ENCODE data around the gene PRSS2. TPM values are rescaled to one million over a fixed set of nuclear protein-coding genes. Genes with fewer than 3 reads are reported as not detected.
"Not testable (repeated sequence)": the region's sequence is repeated elsewhere in the genome, so short reads cannot be mapped to it uniquely, and the experiment has no call there.

PRSS2 gene
- total and polyA plus RNA-seq, 5 donors = 0.16 to 4.0 TPM; not detected in 3

GRCh38 chr7:142775351-142776115 is 4.8 kb downstream of the PRSS2 start:
- H3K27me3 ChIP-seq (ENCODE audit: control insufficient read depth, insufficient read depth); H3K9me3 ChIP-seq (ENCODE audit: control insufficient read depth, low read length); H3K27ac ChIP-seq (ENCODE audit: low read length); H3K4me1 ChIP-seq (ENCODE audit: control insufficient read depth, insufficient read depth, low read length); intact Hi-C loops (cut with DNase I); DNase-seq; H3K4me3 ChIP-seq (ENCODE audit: low read length); ATAC-seq: not testable (repeated sequence)
- WGBS = 81% methylated on average over 6 of the region's 6 CpGs

- 72% methylated on average over 9 of the region's 9 CpGs for WGBS
- ATAC-seq = peak; percentile 53 to 86
- Histone ChIP-seq H3K4me3 (ENCODE audit: low read length) (no peak overlapping the region), H3K9me3 (ENCODE audit: control insufficient read depth, low read length) (no peaks in the 10 kb centered on the region), H3K27ac (ENCODE audit: low read length) (no peak overlapping the region), H3K27me3 (ENCODE audit: control insufficient read depth, insufficient read depth) (no peaks in the 10 kb centered on the region), H3K4me1 (ENCODE audit: control insufficient read depth, insufficient read depth, low read length) (no peaks in the 10 kb centered on the region)
- no peak for DNase-seq
- intact Hi-C loops (cut with DNase I) = no loop called here
Measured at GRCh38 chr7:142776206-142776844, 5.6 kb downstream of the PRSS2 start.

- WGBS = 87% methylated on average over 2 of the region's 2 CpGs
- H3K27me3 ChIP-seq (ENCODE audit: control insufficient read depth, insufficient read depth); H3K27ac ChIP-seq (ENCODE audit: low read length); DNase-seq; H3K4me1 ChIP-seq (ENCODE audit: control insufficient read depth, insufficient read depth, low read length); H3K4me3 ChIP-seq (ENCODE audit: low read length); ATAC-seq; intact Hi-C loops (cut with DNase I); H3K9me3 ChIP-seq (ENCODE audit: control insufficient read depth, low read length): not testable (repeated sequence)
Measured at GRCh38 chr7:142776845-142777225, 6.1 kb downstream of the PRSS2 start.

- Histone ChIP-seq H3K27me3 (ENCODE audit: control insufficient read depth, insufficient read depth) (no peaks in the 10 kb centered on the region), H3K9me3 (ENCODE audit: control insufficient read depth, low read length) (no peaks in the 10 kb centered on the region), H3K4me3 (ENCODE audit: low read length) (no peak overlapping the region), H3K27ac (ENCODE audit: low read length) (no peak overlapping the region), H3K4me1 (ENCODE audit: control insufficient read depth, insufficient read depth, low read length) (no peaks in the 10 kb centered on the region)
- intact Hi-C loops (cut with DNase I) = no loop called here
- DNase-seq = no peak
- ATAC-seq = no peak
- WGBS = 96% methylated on average over 2 of the region's 2 CpGs
Measured at GRCh38 chr7:142777318-142777717, 6.5 kb downstream of the PRSS2 start.

GRCh38 chr7:142782922-142783900 is 12.4 kb downstream of the PRSS2 start:
- intact Hi-C loops (cut with DNase I) = loop anchor here in 3 of 4 donors (2.0 to 10.0 kb wide), 3 partner anchors 70 to 108 kb away; no protein-coding TSS in a partner anchor
- 10% methylated on average over 32 of the region's 32 CpGs for WGBS
- peak; percentile 84 to 91 for ATAC-seq

GRCh38 chr7:142784096-142784495 is 13.3 kb downstream of the PRSS2 start:
- no peaks in the 10 kb centered on the region for H3K9me3 ChIP-seq (ENCODE audit: control insufficient read depth, low read length)
- WGBS = 81% methylated on average over 7 of the region's 7 CpGs
- ATAC-seq (no peak), DNase-seq (no peak)
- no peaks in the 10 kb centered on the region for H3K27me3 ChIP-seq (ENCODE audit: control insufficient read depth, insufficient read depth)
- intact Hi-C loops (cut with DNase I) = loop anchor here in 2 of 4 donors (5.0 to 10.0 kb wide), 2 partner anchors 72 to 109 kb away; no protein-coding TSS in a partner anchor
- no peak overlapping the region for H3K4me3 ChIP-seq (ENCODE audit: low read length)
- H3K4me1 ChIP-seq (ENCODE audit: control insufficient read depth, insufficient read depth, low read length) = no peaks in the 10 kb centered on the region
- no peak overlapping the region for H3K27ac ChIP-seq (ENCODE audit: low read length)

More at GRCh38 chr7:142782922-142783900, 12.4 kb downstream of the PRSS2 start:
- Histone ChIP-seq H3K4me3 (ENCODE audit: low read length) (peak overlapping the region; percentile 46), H3K4me1 (ENCODE audit: control insufficient read depth, insufficient read depth, low read length) (no peaks in the 10 kb centered on the region), H3K9me3 (ENCODE audit: control insufficient read depth, low read length) (no peaks in the 10 kb centered on the region), H3K27me3 (ENCODE audit: control insufficient read depth, insufficient read depth) (no peaks in the 10 kb centered on the region), H3K27ac (ENCODE audit: low read length) (no peak overlapping the region)
- DNase-seq = peak; percentile 87 to 93 (median 89)

- ATAC-seq = no peak
- Histone ChIP-seq H3K4me1 (ENCODE audit: control insufficient read depth, insufficient read depth, low read length) (no peaks in the 10 kb centered on the region), H3K4me3 (ENCODE audit: low read length) (no peak overlapping the region), H3K9me3 (ENCODE audit: control insufficient read depth, low read length) (no peaks in the 10 kb centered on the region), H3K27me3 (ENCODE audit: control insufficient read depth, insufficient read depth) (no peaks in the 10 kb centered on the region), H3K27ac (ENCODE audit: low read length) (no peak overlapping the region)
- 82% methylated on average over 8 of the region's 8 CpGs for WGBS
- intact Hi-C loops (cut with DNase I) = loop anchor here in 3 of 4 donors (5.0 to 10.0 kb wide), 3 partner anchors 72 to 152 kb away; no protein-coding TSS in a partner anchor
- DNase-seq = no peak
Measured at GRCh38 chr7:142784716-142785115, 13.9 kb downstream of the PRSS2 start.

- intact Hi-C loops (cut with DNase I) = loop anchor here in 3 of 4 donors (2.0 to 10.0 kb wide), 3 partner anchors 73 to 154 kb away; no protein-coding TSS in a partner anchor
- Histone ChIP-seq H3K4me3 (ENCODE audit: low read length) (no peak overlapping the region), H3K27ac (ENCODE audit: low read length) (no peak overlapping the region), H3K9me3 (ENCODE audit: control insufficient read depth, low read length) (no peaks in the 10 kb centered on the region), H3K4me1 (ENCODE audit: control insufficient read depth, insufficient read depth, low read length) (no peaks in the 10 kb centered on the region), H3K27me3 (ENCODE audit: control insufficient read depth, insufficient read depth) (no peaks in the 10 kb centered on the region)
- no peak for DNase-seq
- 74% methylated on average over 8 of the region's 8 CpGs for WGBS
- no peak for ATAC-seq
Measured at GRCh38 chr7:142785841-142786250, 15.1 kb downstream of the PRSS2 start.

GRCh38 chr7:142787034-142787768 is 16.4 kb downstream of the PRSS2 start:
- ATAC-seq = no peak
- Histone ChIP-seq H3K9me3 (ENCODE audit: control insufficient read depth, low read length) (no peaks in the 10 kb centered on the region), H3K27ac (ENCODE audit: low read length) (no peak overlapping the region), H3K4me3 (ENCODE audit: low read length) (no peak overlapping the region), H3K27me3 (ENCODE audit: control insufficient read depth, insufficient read depth) (no peaks in the 10 kb centered on the region), H3K4me1 (ENCODE audit: control insufficient read depth, insufficient read depth, low read length) (no peaks in the 10 kb centered on the region)
- DNase-seq = no peak
- intact Hi-C loops (cut with DNase I) = loop anchor here in 3 of 4 donors (2.0 to 10.0 kb wide), 3 partner anchors 74 to 155 kb away; no protein-coding TSS in a partner anchor
- 66% methylated on average over 11 of the region's 11 CpGs for whole genome bisulfite sequencing

GRCh38 chr7:142787783-142788182 is 17.0 kb downstream of the PRSS2 start:
- ATAC-seq = no peak
- Histone ChIP-seq H3K4me1 (ENCODE audit: control insufficient read depth, insufficient read depth, low read length) (no peaks in the 10 kb centered on the region), H3K27me3 (ENCODE audit: control insufficient read depth, insufficient read depth) (no peaks in the 10 kb centered on the region), H3K9me3 (ENCODE audit: control insufficient read depth, low read length) (no peaks in the 10 kb centered on the region), H3K27ac (ENCODE audit: low read length) (no peak overlapping the region), H3K4me3 (ENCODE audit: low read length) (no peak overlapping the region)
- no peak for DNase-seq
- intact Hi-C loops (cut with DNase I) = loop anchor here in 3 of 4 donors (2.0 to 10.0 kb wide), 3 partner anchors 75 to 155 kb away; no protein-coding TSS in a partner anchor
- WGBS = 79% methylated on average over 6 of the region's 6 CpGs
